GM18526 (cell line): ENCODE data around the gene PROCR.

Experiments used
- POLR2A ChIP-seq: IDR thresholded peaks from 3 replicates; pipeline ENCODE4 v1.6.1; 2011; ENCODE audit not compliant: insufficient read length; ENCODE audit errors: extremely low read depth

PROCR gene

DNA sequence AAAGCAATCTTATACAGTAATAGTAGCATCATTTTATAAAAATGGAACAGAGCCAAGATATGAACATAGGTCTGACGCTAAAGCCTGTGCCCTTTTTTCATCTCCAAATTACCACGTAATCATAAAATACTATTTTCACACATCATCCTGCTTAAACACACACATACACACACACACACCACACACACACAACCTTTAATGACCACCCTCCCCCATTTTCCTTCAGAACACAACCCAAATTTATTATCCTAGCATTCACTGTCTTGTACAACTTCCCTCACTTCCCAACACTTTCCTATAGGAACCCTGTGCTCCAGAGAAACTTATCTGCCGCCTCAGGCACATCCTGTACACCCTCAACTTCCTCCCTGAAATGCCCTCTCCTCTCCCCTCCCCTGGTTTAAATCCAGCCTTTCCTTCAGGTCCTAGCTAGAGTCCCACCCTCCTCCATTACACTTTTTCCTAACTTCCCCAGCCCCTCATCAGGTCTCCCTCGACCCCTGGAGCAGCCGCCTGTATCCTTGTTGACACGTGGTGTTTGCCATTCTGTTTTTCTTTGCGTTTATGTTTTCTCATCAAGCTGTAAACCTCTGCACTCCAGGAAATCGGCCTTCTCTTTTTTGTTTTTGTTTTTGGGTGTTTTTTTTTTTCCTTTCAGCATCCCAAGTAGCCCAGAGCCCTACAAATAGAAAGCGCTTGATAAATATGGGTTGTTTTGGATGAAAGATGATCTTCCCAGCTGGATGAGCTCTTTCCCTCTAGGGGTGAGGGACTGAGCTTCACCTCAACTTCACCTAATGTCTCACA, 53.6 kb downstream of the PROCR start:
- no peak for TF ChIP-seq POLR2A

GRCh38 chr20:35226126-35226883, 54.4 kb downstream of the PROCR start, which contains the start of gene MMP24:
TSS of gene MMP24 (plus strand) at chr20:35226690. CDS start at chr20:35226739, 49 bp downstream.
- no peak for TF ChIP-seq POLR2A
